ENCODE data around the gene GALNT13. TPM values are rescaled to one million over a fixed set of nuclear protein-coding genes. Genes with fewer than 3 reads are reported as not detected.
A peak's percentile ranks its signal among the peaks of the same experiment; 100 is the strongest.

Gene GALNT13
- 0.06 TPM for total RNA-seq (2013)
- not detected for polyA plus RNA-seq
- not detected in 2 replicates for polyA minus RNA-seq
- 0 to 3.3 (median 0.13) reads per million in 11 experiments for total RNA-seq

DNA sequence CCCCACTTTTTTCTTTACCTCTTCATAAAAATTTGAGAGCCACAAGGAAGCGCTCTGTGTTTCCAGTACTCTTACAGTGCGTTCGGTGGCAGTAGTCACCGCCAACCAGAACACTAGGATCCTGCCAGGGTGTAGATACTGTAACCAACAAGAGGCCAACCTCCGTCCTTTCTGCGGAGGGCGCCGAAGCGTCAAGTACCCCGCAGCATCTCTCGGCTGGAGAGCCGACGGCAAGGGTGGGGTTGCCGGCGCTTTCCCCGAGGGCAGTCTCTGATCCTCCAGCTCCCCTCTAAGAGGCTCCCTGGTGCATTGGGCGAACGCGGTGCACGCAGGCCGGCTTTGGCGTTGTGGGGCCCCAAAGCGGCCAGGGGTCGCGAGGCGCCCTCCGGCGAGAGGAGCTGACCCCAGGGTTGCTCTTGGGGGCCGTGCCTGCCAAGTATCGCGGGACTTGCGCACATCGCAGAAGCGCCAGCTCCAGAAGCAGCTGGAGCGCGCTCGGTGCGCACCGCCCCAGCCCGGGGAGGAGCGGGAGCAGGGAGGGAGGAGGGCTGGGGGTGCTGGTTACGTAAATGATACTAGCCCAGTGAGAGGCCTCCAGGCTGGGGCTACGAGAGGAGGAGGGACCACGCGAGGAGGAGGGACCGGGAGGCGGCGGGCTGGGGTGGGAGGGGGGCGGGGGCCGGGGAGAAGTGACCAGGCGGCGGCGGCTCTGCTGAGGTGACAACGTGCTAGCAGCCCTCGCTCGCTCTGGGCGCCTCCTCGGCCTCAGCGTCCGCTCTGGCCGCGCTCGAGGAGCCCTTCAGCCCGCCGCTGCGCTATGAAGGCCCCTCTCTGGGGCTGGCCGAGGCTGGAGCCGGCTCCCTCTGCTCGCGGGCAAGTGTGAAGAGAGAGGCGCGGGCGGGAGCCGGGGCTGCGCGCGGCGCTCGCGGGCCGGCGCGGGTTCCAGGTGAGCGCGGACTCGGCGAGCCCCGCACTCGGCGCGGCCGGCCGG is at the start of gene GALNT13:
Gene GALNT13, plus strand, starts transcription at position 692 of the 991 bp plus-strand sequence.
- H3K4me3 Mint-ChIP-seq = peak within 1 kb of the TSS in 1 of 2 donors; percentile 78
- no peaks in the 10 kb centered on the region for H3K4me1 ChIP-seq (ENCODE audit: control insufficient read depth in 1 of 2, insufficient read depth in 2 of 2, low read length in 2 of 2)
- H3K4me2 ChIP-seq (replicated peaks; ENCODE audit: extremely low read depth, low read length, poor library complexity, severe bottlenecking) = no peak within 1 kb of the TSS
- H3K27ac ChIP-seq (ENCODE audit: low read depth in 1 of 2, low read length in 2 of 2) = no peak within 1 kb of the TSS
- peaks cover 0 to 8% of the 10 kb centered on the region in 2 donors for H3K9me3 ChIP-seq (replicated peaks in 1 of 2; ENCODE audit: control insufficient read depth in 1 of 2, insufficient read depth in 1 of 2, low read length in 2 of 2)
- no peaks in the 10 kb centered on the region for H4K20me1 ChIP-seq (ENCODE audit: insufficient read depth, low read length)
- no peak within 1 kb of the TSS for H3K27ac Mint-ChIP-seq
- intact Hi-C loops (cut with micrococcal nuclease) = no loop called here
- H2AFZ ChIP-seq (ENCODE audit: insufficient read depth, low read depth, low read length, poor library complexity, severe bottlenecking) = no peak within 1 kb of the TSS
- no peak within 1 kb of the TSS for H3K9ac ChIP-seq (ENCODE audit: insufficient read depth, low read length, poor library complexity, severe bottlenecking)
- no peaks in the 10 kb centered on the region for H3K4me1 Mint-ChIP-seq
- peaks cover 24 to 34% of the 10 kb centered on the region in 2 donors for H3K27me3 ChIP-seq (ENCODE audit: control insufficient read depth in 2 of 2, insufficient read depth in 2 of 2, low read length in 2 of 2)
- no peaks in the 10 kb centered on the region for H3K36me3 ChIP-seq (replicated peaks in 1 of 2; ENCODE audit: control insufficient read depth in 1 of 2, insufficient read depth in 2 of 2, low read length in 2 of 2)
- peaks cover 0 to 5% (median 2%) of the 10 kb centered on the region in 7 donors for H3K9me3 Mint-ChIP-seq
- TF ChIP-seq, protein P1, sequence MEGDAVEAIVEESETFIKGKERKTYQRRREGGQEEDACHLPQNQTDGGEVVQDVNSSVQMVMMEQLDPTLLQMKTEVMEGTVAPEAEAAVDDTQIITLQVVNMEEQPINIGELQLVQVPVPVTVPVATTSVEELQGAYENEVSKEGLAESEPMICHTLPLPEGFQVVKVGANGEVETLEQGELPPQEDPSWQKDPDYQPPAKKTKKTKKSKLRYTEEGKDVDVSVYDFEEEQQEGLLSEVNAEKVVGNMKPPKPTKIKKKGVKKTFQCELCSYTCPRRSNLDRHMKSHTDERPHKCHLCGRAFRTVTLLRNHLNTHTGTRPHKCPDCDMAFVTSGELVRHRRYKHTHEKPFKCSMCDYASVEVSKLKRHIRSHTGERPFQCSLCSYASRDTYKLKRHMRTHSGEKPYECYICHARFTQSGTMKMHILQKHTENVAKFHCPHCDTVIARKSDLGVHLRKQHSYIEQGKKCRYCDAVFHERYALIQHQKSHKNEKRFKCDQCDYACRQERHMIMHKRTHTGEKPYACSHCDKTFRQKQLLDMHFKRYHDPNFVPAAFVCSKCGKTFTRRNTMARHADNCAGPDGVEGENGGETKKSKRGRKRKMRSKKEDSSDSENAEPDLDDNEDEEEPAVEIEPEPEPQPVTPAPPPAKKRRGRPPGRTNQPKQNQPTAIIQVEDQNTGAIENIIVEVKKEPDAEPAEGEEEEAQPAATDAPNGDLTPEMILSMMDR (IDR thresholded peaks at IDR 0.05) = no peak
- 2% methylated on average over 83 of the region's 93 CpGs for WGBS (ENCODE audit: insufficient coverage)
- no peak for DNase-seq
- no peaks in the 10 kb centered on the region for H3K79me2 ChIP-seq (ENCODE audit: insufficient read depth, low read length)
- no peak within 1 kb of the TSS for H3K4me3 ChIP-seq (replicated peaks in 1 of 3; ENCODE audit: low read depth in 2 of 3, low read length in 3 of 3)
- no peaks in the 10 kb centered on the region for H3K36me3 Mint-ChIP-seq
- peaks cover 31 to 53% (median 38%) of the 10 kb centered on the region in 3 donors for H3K27me3 Mint-ChIP-seq (ENCODE audit: low read depth in 3 of 3)

DNA sequence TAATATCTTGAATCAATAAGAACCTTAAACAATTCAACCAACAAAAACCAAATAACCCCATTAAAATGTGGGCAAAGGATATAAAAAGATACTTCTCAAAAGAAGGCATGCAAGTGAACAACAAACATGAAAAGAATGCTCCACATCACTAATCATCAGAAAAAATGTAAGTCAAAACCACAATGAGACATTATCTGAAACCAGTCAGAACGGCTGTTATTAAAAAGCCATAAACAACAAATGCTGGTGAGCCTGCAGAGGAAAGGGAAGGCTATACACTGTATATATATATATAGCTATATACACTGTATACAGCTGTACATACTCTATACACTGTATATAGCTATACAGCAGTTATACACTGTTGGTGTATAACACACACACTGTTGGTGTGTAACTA is 47.8 kb upstream of the GALNT13 start:
- Mint-ChIP-seq H3K9me3 (peaks cover 4 to 16% (median 12%) of the 10 kb centered on the region in 7 donors), H3K27me3 (ENCODE audit: low read depth in 3 of 3) (peaks cover 0 to 4% (median 0%) of the 10 kb centered on the region in 3 donors)

More for the DNA sequence above, 47.8 kb upstream of the GALNT13 start:
- Mint-ChIP-seq H3K27ac (no peak overlapping the region), H3K36me3 (no peaks in the 10 kb centered on the region), H3K4me1 (no peaks in the 10 kb centered on the region), H3K4me3 (no peak overlapping the region)
- no peak overlapping the region for H2AFZ ChIP-seq (ENCODE audit: insufficient read depth, low read depth, low read length, poor library complexity, severe bottlenecking)
- H3K4me2 ChIP-seq (replicated peaks; ENCODE audit: extremely low read depth, low read length, poor library complexity, severe bottlenecking) = no peak overlapping the region
- no peak overlapping the region for H3K27ac ChIP-seq (ENCODE audit: low read depth in 1 of 2, low read length in 2 of 2)
- H3K36me3 ChIP-seq (replicated peaks in 1 of 2; ENCODE audit: control insufficient read depth in 1 of 2, insufficient read depth in 2 of 2, low read length in 2 of 2) = no peaks in the 10 kb centered on the region
- no peaks in the 10 kb centered on the region for H3K4me1 ChIP-seq (ENCODE audit: control insufficient read depth in 1 of 2, insufficient read depth in 2 of 2, low read length in 2 of 2)
- TF ChIP-seq, protein P1 (IDR thresholded peaks at IDR 0.05) = no peak
- WGBS (ENCODE audit: insufficient coverage) = no CpG with 5 or more reads among the region's 1 CpG
- no peak for DNase-seq
- H3K27me3 ChIP-seq (ENCODE audit: control insufficient read depth in 2 of 2, insufficient read depth in 2 of 2, low read length in 2 of 2) = no peaks in the 10 kb centered on the region
- H3K4me3 ChIP-seq (replicated peaks in 1 of 3; ENCODE audit: low read depth in 2 of 3, low read length in 3 of 3) = no peak overlapping the region
- intact Hi-C loops (cut with micrococcal nuclease) = no loop called here
- H3K79me2 ChIP-seq (ENCODE audit: insufficient read depth, low read length) = no peaks in the 10 kb centered on the region
- H3K9me3 ChIP-seq (replicated peaks in 1 of 2; ENCODE audit: control insufficient read depth in 1 of 2, insufficient read depth in 1 of 2, low read length in 2 of 2) = peaks cover 5 to 11% of the 10 kb centered on the region in 2 donors
- no peak overlapping the region for H3K9ac ChIP-seq (ENCODE audit: insufficient read depth, low read length, poor library complexity, severe bottlenecking)
- no peaks in the 10 kb centered on the region for H4K20me1 ChIP-seq (ENCODE audit: insufficient read depth, low read length)

Measured in CD14-positive monocyte (primary cell).